Fibroblast of skin of scalp (primary cell): ENCODE measurements around the gene GOLGA6L10.

ENCODE experiments used
- DNase-seq: peaks from one replicate; pipeline ENCODE4 v3.0.0-alpha.2; 2013

The GOLGA6L10 gene

DNA sequence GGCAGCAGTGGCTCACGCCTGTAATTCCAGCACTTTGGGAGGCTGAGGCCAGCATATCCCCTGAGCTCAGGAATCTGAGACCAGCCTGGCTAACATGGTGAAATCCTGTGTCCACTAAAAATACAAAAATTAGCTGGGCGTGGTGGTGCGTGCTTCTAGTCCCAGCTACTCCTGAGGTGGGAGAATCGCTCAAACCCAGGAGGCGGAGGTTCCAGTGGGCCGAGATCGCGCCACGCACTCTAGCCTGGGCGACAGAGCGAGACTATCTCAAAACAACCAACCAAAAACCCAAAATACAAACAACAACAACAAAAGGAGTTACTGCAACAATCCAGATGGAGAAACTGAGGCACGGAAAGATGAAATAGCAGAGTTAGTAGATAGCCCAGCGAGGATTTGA, 51.2 kb downstream of the GOLGA6L10 start:
- no peak for DNase-seq

DNA sequence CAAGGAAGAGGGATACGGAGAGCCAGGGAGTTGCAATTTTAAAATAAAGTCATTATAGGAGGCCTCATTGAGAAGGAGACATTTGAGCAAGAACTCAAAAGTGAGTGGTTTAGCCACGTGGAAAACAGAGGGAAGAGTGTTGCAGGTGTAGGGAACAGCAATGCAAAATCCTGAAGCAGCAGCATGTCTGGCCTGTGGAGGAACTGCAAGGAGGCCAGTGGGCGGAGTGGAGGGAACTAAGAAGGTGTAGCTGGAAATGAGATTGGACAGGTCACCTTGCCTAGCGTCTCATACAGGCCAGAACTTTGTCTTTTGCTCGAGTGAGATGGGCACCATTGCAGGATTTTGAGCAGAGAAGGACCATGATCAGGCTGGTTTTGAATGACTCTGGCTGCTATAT, 51.7 kb downstream of the GOLGA6L10 start:
- DNase-seq = no peak

DNA sequence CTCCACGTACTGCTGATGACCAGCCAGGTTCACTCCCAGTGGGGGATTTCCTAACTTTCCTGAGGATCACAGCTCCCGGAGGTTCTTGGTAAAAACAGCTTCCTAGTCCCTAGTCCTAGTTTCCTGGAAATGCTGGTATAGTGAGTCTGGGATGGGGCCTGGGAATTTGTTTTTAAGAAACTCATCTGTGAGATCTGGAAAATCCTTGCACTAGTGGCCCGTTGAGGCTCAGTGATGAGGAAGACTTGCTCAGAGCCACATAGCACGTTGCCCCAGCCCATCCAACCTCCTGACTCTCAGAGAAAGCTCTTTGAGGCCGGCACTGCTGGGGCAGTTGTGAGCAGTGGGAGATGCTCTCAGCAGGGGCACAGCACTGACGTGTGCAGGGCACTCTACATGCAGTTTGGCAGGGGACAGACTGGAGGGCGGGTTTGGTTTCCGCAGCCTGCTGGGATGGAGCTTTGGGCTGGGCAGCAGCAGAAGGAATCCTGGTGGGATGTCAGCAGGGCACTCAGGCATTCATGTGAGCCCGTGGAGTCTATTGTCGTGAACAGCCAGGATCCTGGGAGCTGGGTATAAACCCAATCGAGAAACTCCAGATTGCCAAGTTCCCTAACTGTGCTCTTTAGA, 55.1 kb downstream of the GOLGA6L10 start:
- no peak for DNase-seq

DNA sequence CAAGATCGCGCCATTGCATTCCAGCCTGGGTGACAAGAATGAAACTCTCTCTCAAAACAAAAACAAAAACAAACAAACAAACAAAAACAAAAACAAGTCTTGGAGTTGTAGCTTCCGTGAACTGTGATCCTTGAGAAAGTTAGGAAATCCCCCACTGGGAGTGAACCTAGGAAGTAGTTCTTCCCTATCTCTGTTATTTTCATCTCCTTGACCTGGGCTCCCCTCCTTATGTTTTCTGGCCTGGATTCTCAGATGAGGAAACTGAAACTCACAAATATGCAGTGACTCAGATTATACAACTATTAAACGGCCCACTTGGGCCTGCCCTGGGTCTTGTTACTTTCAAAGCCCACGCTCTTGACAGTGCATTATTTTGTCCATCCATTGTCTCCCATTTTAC, 57.0 kb downstream of the GOLGA6L10 start:
- DNase-seq = no peak
